DOHH2 (cell line): ENCODE data around the gene KRT37.

Source experiments
- CTCF ChIP-seq: fragments of 200-600 bp; sonication (generic); IDR thresholded peaks from one replicate; pipeline ENCODE4 v1.5.1; 2014; ENCODE audit warnings: antibody characterized with exemption, mild to moderate bottlenecking, low read depth, low read length; ENCODE audit not compliant: poor library complexity, severe bottlenecking
- EZH2phosphoT487 ChIP-seq: fragments of 200-600 bp; sonication (generic); IDR thresholded peaks from 2 replicates; pipeline ENCODE4 v1.6.1; 2017; ENCODE audit warnings: borderline replicate concordance, mild to moderate bottlenecking, antibody characterized with exemption, low read length, moderate library complexity, mixed read lengths

GRCh38 chr17:41394254-41394996 lies 30.0 kb downstream of the KRT37 start:
- TF ChIP-seq CTCF (no peak), EZH2phosphoT487 (no peak)
